Endothelial cell of umbilical vein (primary cell): ENCODE data around the gene KRT78.

Experiments used
- CTCF ChIP-seq, 2 donors: IDR thresholded peaks; 1 replicate in 1 of 2; 2 replicates in 1 of 2; pipeline ENCODE4 v1.5.1; 2011; ENCODE audit warnings: low read length in 2 of 2, mild to moderate bottlenecking in 2 of 2, moderate library complexity in 2 of 2, control low read depth in 1 of 2, inconsistent platforms in 1 of 2, low read depth in 1 of 2; ENCODE audit not compliant: insufficient read depth in 1 of 2; ENCODE audit errors: extremely low read depth in 1 of 2
- EZH2 ChIP-seq: IDR thresholded peaks from 2 replicates; pipeline ENCODE4 v1.6.1; 2012; ENCODE audit warnings: borderline replicate concordance, low read depth, mild to moderate bottlenecking, moderate library complexity, low read length, inconsistent platforms; ENCODE audit not compliant: severe bottlenecking
- FOS ChIP-seq: IDR thresholded peaks from 2 replicates; pipeline ENCODE4 v1.6.1; 2011; ENCODE audit warnings: mild to moderate bottlenecking, low read length, moderate library complexity, borderline replicate concordance; ENCODE audit not compliant: insufficient read depth
- GATA2 ChIP-seq: IDR thresholded peaks from 2 replicates; pipeline ENCODE4 v1.7.0; 2011; ENCODE audit warnings: low read depth, mild to moderate bottlenecking, moderate library complexity, mixed read lengths, low read length; ENCODE audit not compliant: insufficient read length, insufficient read depth
- MAX ChIP-seq: IDR thresholded peaks from 2 replicates; pipeline ENCODE4 v1.6.1; 2011; ENCODE audit not compliant: insufficient read depth, insufficient read length
- MYC ChIP-seq: IDR thresholded peaks from one replicate; pipeline ENCODE4 v1.6.1; 2011; ENCODE audit warnings: mild to moderate bottlenecking, low read depth, low read length
- POLR2A ChIP-seq: IDR thresholded peaks from 2 replicates; pipeline ENCODE4 v1.6.1; 2012; ENCODE audit warnings: low read depth, mild to moderate bottlenecking, control low read depth, low read length
- POLR2AphosphoS5 ChIP-seq: IDR thresholded peaks from 2 replicates; pipeline ENCODE4 v1.6.1; 2012; ENCODE audit warnings: low read depth, mild to moderate bottlenecking, control low read depth, low read length, moderate library complexity; ENCODE audit not compliant: insufficient read depth

- TF ChIP-seq POLR2A, result no peak
- no peak for TF ChIP-seq FOS
- TF ChIP-seq CTCF (IDR thresholded peaks at IDR 0.05; ENCODE audit: extremely low read depth in 1 of 2, insufficient read depth in 1 of 2, low read depth in 1 of 2, low read length in 2 of 2), result no peak
- TF ChIP-seq EZH2, result no peak
- no peak for TF ChIP-seq POLR2AphosphoS5
- TF ChIP-seq MAX, result no peak
- no peak for TF ChIP-seq MYC
- no peak for TF ChIP-seq GATA2
These were observed 29.8 kb downstream of the KRT78 start for GRCh38 chr12:52818887-52819420.
